EH (cell line): ENCODE data around the gene AGBL5.

ENCODE experiments used
- DNase-seq: peaks from one replicate; pipeline ENCODE4 v3.0.0-alpha.2; 2015; ENCODE audit warnings: low read depth

AGBL5 gene

GRCh38 chr2:27023740-27024139, 27.7 kb upstream of the AGBL5 start:
- DNase-seq, result no peak

GRCh38 chr2:27024188-27024587, 27.3 kb upstream of the AGBL5 start:
- no peak for DNase-seq

GRCh38 chr2:27024812-27025211, 26.7 kb upstream of the AGBL5 start:
- no peak for DNase-seq

- DNase-seq, result no peak
These were observed 26.1 kb upstream of the AGBL5 start for GRCh38 chr2:27025281-27025800.

- DNase-seq, result no peak
These were observed 25.3 kb upstream of the AGBL5 start for GRCh38 chr2:27025861-27026851.

- DNase-seq, result no peak
These were observed 24.2 kb upstream of the AGBL5 start for GRCh38 chr2:27027211-27027651.

- no peak for DNase-seq
These were observed 22.4 kb upstream of the AGBL5 start for GRCh38 chr2:27029051-27029450.

- peak; percentile 91 for DNase-seq
These were observed 18.8 kb upstream of the AGBL5 start, which contains the start of gene TMEM214 for GRCh38 chr2:27032495-27033252. TMEM214 (plus strand) TSS chr2:27032965; CDS start chr2:27033016, 51 bp downstream.

- peak; percentile 13 for DNase-seq
These were observed 18.1 kb upstream of the AGBL5 start for GRCh38 chr2:27033253-27033852.

GRCh38 chr2:27038012-27038411, 13.5 kb upstream of the AGBL5 start:
- DNase-seq, result no peak

- no peak for DNase-seq
These were observed 12.7 kb upstream of the AGBL5 start for GRCh38 chr2:27038631-27039339.

GRCh38 chr2:27039426-27039825, 12.0 kb upstream of the AGBL5 start:
- no peak for DNase-seq

- DNase-seq, result no peak
These were observed 11.6 kb upstream of the AGBL5 start for GRCh38 chr2:27039871-27040270.

- DNase-seq, result no peak
These were observed 11.2 kb upstream of the AGBL5 start for GRCh38 chr2:27040282-27040681.

GRCh38 chr2:27041752-27042151, 9.7 kb upstream of the AGBL5 start:
- DNase-seq, result peak; percentile 63

- peak; percentile 20 for DNase-seq
These were observed 9.3 kb upstream of the AGBL5 start for GRCh38 chr2:27042159-27042661.

- DNase-seq, result peak; percentile 61
These were observed 8.4 kb upstream of the AGBL5 start for GRCh38 chr2:27042985-27043634.

- no peak for DNase-seq
These were observed 1.8 kb upstream of the AGBL5 start for GRCh38 chr2:27049422-27050280.

GRCh38 chr2:27050281-27050995, 1.0 kb upstream of the AGBL5 start:
- DNase-seq, result peak; percentile 97
